HCT116 (cell line): Measurements from ENCODE around the gene GSTO2. TPM values are rescaled to one million over a fixed set of nuclear protein-coding genes. Genes with fewer than 3 reads are reported as not detected.

Experiments
- ATAC-seq: fragments of 200-7000 bp; cut with Tn5 transposase; 2 replicates; pipeline ENCODE4 v1.9.1; 2020; ENCODE audit warnings: mild to moderate bottlenecking, moderate library complexity
- BruUV-seq: library from RNA; stranded (reverse); fragments of 400-500 nt; replicated peaks from 2 replicates; lab custom pipeline; 2021; lab: Mats Ljungman, UMichigan
- CTCF ChIA-PET: fragments of 300-600 bp; sonication (Branson Sonifier 250); formaldehyde crosslinking; loops from one replicate; lab custom pipeline; 2021; ENCODE audit warnings: antibody characterized with exemption; lab: Charles Lee
- POLR2A ChIA-PET: fragments of 300-600, 350-600 bp; sonication (Branson Sonifier 250); formaldehyde crosslinking; loops from one replicate; lab custom pipeline; 2021; ENCODE audit warnings: antibody characterized with exemption; lab: Charles Lee
- RAD21 ChIA-PET, 2 experiments: fragments of 300-600 bp; sonication (Branson Sonifier 250); formaldehyde crosslinking; loops; one replicate each; lab custom pipeline; 2023; ENCODE audit warnings: low total read pairs in 2 of 2; ENCODE audit not compliant: uncharacterized antibody in 2 of 2, unreplicated experiment in 2 of 2, low non-redundant PET in 1 of 2; lab: Charles Lee
- DNase-seq: peaks from one replicate; pipeline ENCODE4 v3.0.0-alpha.2; 2010; ENCODE audit warnings: low read depth, low spot score
- H2AFZ ChIP-seq: fragments of 200-600 bp; shearing (Covaris generic), sonication (generic); 2 replicates; pipeline ENCODE4 v1.6.1; 2017; ENCODE audit warnings: low read depth, mixed run types, mixed read lengths, antibody characterized with exemption, low read length; ENCODE audit not compliant: poor library complexity, severe bottlenecking
- H3K27ac ChIP-seq: 2 replicates; pipeline ENCODE4 v1.5.1; 2012; ENCODE audit warnings: low read depth, low read length
- H3K27me3 ChIP-seq: fragments of 200-600 bp; sonication (generic); 2 replicates; pipeline ENCODE4 v1.6.1; 2016; ENCODE audit warnings: mixed run types, low read length, mixed read lengths; ENCODE audit not compliant: insufficient read depth
- H3K36me3 ChIP-seq, 2 experiments: fragments of 200-500 bp in 1 of 2; fragments of 200-600 bp in 1 of 2; sonication (Bioruptor generic) in 1 of 2; sonication (generic) in 1 of 2; 2 replicates each; pipeline versions ENCODE4 v1.5.1 to v1.6.1; 2014 to 2016; ENCODE audit warnings: low read length in 2 of 2, inconsistent platforms in 1 of 2, mixed read lengths in 1 of 2, mixed run types in 1 of 2; ENCODE audit not compliant: insufficient read depth in 2 of 2, control insufficient read depth in 1 of 2
- H3K4me1 ChIP-seq, 2 experiments: fragments of 200-600 bp in 1 of 2; sonication (generic) in 1 of 2; 2 replicates each; pipeline versions ENCODE4 v1.5.1 to v1.6.1; 2012 to 2017; ENCODE audit warnings: low read length in 2 of 2, inconsistent platforms in 1 of 2, mild to moderate bottlenecking in 1 of 2, mixed read lengths in 1 of 2, mixed run types in 1 of 2, moderate library complexity in 1 of 2; ENCODE audit not compliant: insufficient read depth in 2 of 2, control insufficient read depth in 1 of 2
- H3K4me2 ChIP-seq: fragments of 200-600 bp; sonication (generic); 2 replicates; pipeline ENCODE4 v1.6.1; 2017; ENCODE audit warnings: mixed run types, low read length, mixed read lengths
- H3K4me3 ChIP-seq, 2 experiments: fragments of 200-600 bp in 1 of 2; sonication (generic) in 1 of 2; replicated peaks in 1 of 2; 2 replicates each; pipeline ENCODE4 v1.5.1; 2011 to 2016; ENCODE audit warnings: low read length in 2 of 2, control low read depth in 1 of 2, low read depth in 1 of 2, mild to moderate bottlenecking in 1 of 2, mixed read lengths in 1 of 2, mixed run types in 1 of 2
- H3K79me2 ChIP-seq: fragments of 200-600 bp; sonication (generic); 2 replicates; pipeline ENCODE4 v1.6.1; 2017; ENCODE audit warnings: mild to moderate bottlenecking, mixed run types, low read length, moderate library complexity, mixed read lengths; ENCODE audit not compliant: insufficient read depth
- H3K9ac ChIP-seq: fragments of 200-600 bp; sonication (generic); 2 replicates; pipeline ENCODE4 v1.6.1; 2016; ENCODE audit warnings: low read length, mixed read lengths
- H3K9me2 ChIP-seq: fragments of 200-600 bp; sonication (generic), shearing (Covaris generic); 2 replicates; pipeline ENCODE4 v1.6.1; 2017; ENCODE audit warnings: mixed run types, mild to moderate bottlenecking, moderate library complexity; ENCODE audit not compliant: insufficient read depth
- H3K9me3 ChIP-seq, 2 experiments: fragments of 200-500 bp in 1 of 2; fragments of 200-600 bp in 1 of 2; sonication (Bioruptor generic) in 1 of 2; sonication (generic) in 1 of 2; 2 replicates each; pipeline ENCODE4 v1.6.1; 2014 to 2017; ENCODE audit warnings: low read length in 2 of 2, mixed read lengths in 2 of 2, inconsistent platforms in 1 of 2, low read depth in 1 of 2, mild to moderate bottlenecking in 1 of 2, mixed run types in 1 of 2, moderate library complexity in 1 of 2; ENCODE audit not compliant: control insufficient read depth in 1 of 2, insufficient read depth in 1 of 2
- H4K20me1 ChIP-seq: fragments of 200-600 bp; sonication (generic), shearing (Covaris generic); 2 replicates; pipeline ENCODE4 v1.6.1; 2017; ENCODE audit warnings: mixed run types, mild to moderate bottlenecking, moderate library complexity; ENCODE audit not compliant: insufficient read depth
- ATF3 ChIP-seq: IDR thresholded peaks from 2 replicates; pipeline ENCODE4 v1.6.1; 2012
- CTCF ChIP-seq, 3 experiments: fragments of 200-600 bp in 1 of 3; sonication (generic) in 1 of 3; IDR thresholded peaks in 2 of 3; conservative IDR thresholded peaks in 1 of 3; 2 replicates each; pipeline ENCODE4 v1.5.1; 2012 to 2017; ENCODE audit warnings: low read depth in 2 of 3, low read length in 2 of 3, antibody characterized with exemption in 1 of 3, borderline replicate concordance in 1 of 3, control low read depth in 1 of 3, mild to moderate bottlenecking in 1 of 3, mixed read lengths in 1 of 3, mixed run types in 1 of 3, moderate library complexity in 1 of 3; ENCODE audit not compliant: insufficient read depth in 1 of 3
- EGR1 ChIP-seq: IDR thresholded peaks from 2 replicates; pipeline ENCODE4 v1.6.1; 2012; ENCODE audit warnings: low read depth
- EZH2phosphoT487 ChIP-seq: fragments of 200-600 bp; IDR thresholded peaks from 2 replicates; pipeline ENCODE4 v1.6.1; 2018; ENCODE audit warnings: antibody characterized with exemption, borderline replicate concordance
- FOSL1 ChIP-seq: IDR thresholded peaks from 2 replicates; pipeline ENCODE4 v1.6.1; 2012; ENCODE audit warnings: low read depth
- RAD21 ChIP-seq: IDR thresholded peaks from 2 replicates; pipeline ENCODE4 v1.6.1; 2012; ENCODE audit warnings: low read depth, mild to moderate bottlenecking
- SRF ChIP-seq: IDR thresholded peaks from 2 replicates; pipeline ENCODE4 v1.6.1; 2012; ENCODE audit warnings: low read depth
- TCF7L2 ChIP-seq: IDR thresholded peaks from 2 replicates; pipeline ENCODE4 v1.7.0; 2011; ENCODE audit warnings: borderline replicate concordance, inconsistent platforms; ENCODE audit not compliant: insufficient read depth, insufficient read length; ENCODE audit errors: extremely low read depth
- YY1 ChIP-seq: IDR thresholded peaks from 2 replicates; pipeline ENCODE4 v1.6.1; 2011; ENCODE audit warnings: low read length, low read depth, moderate library complexity, mild to moderate bottlenecking; ENCODE audit not compliant: insufficient replicate concordance; ENCODE audit errors: extremely low read depth
- ZBTB33 ChIP-seq: IDR thresholded peaks from 2 replicates; pipeline ENCODE4 v1.6.1; 2011; ENCODE audit warnings: mild to moderate bottlenecking, low read length, moderate library complexity; ENCODE audit not compliant: insufficient replicate concordance; ENCODE audit errors: extremely low read depth
- ZFX ChIP-seq: fragments of 450-650 bp; IDR thresholded peaks from 2 replicates; pipeline ENCODE4 v1.6.1; 2017
- intact Hi-C: fragments of 100-400 bp; cut with micrococcal nuclease; formaldehyde crosslinking; loops from 2 replicates; pipeline ENCODE4 v1.10.0; 2022
- total RNA-seq: library from RNA; stranded (reverse); gene quantifications from one replicate; pipeline ENCODE4 v1.2.1, GENCODE V29; 2021; ENCODE audit not compliant: unreplicated experiment

GSTO2 gene
- total RNA-seq, 1 experiment from 2014 or later: 115 TPM

- Histone ChIP-seq H3K36me3 (no peaks in the 10 kb centered on the region), H3K4me3 (peak overlapping the region; percentile 76 to 95), H3K27ac (peak overlapping the region; percentile 85), H3K9me2 (no peaks in the 10 kb centered on the region)
- peak; percentile 1; the same call in 1 of the 2 replicates for TF ChIP-seq ZFX
- TF ChIP-seq YY1: no peak
- TF ChIP-seq RAD21: no peak
- TF ChIP-seq ZBTB33: no peak
- TF ChIP-seq, all 23 proteins: peak for 1
- H3K27me3 ChIP-seq: no peaks in the 10 kb centered on the region
- ChIA-PET POLR2A (interaction anchor here (1.0 to 2.2 kb wide), 3 partner anchors 8 to 65 kb away, joined by 3 to 8 read pairs (median 4); partner anchors contain the start of gene CFAP58), RAD21 (interaction anchor here in 1 of 2 experiments (1.5 kb wide), 1 partner anchor 34 kb away, joined by 7 read pairs; no protein-coding TSS in a partner anchor), CTCF (interaction anchor here (0.8 to 2.8 kb wide), 4 partner anchors 12 to 65 kb away, joined by 3 to 21 read pairs (median 4); partner anchors contain the start of gene CFAP58)
- ATAC-seq (no peak; the same call in 1 of the 2 replicates), DNase-seq (no peak)
- no peaks in the 10 kb centered on the region for H4K20me1 ChIP-seq
- intact Hi-C loops: loop anchor here (2.0 to 10.0 kb wide), 2 partner anchors 13 to 445 kb away; partner anchors contain the start of gene CFAP58
- H3K4me1 ChIP-seq: peaks cover 35 to 48% of the 10 kb centered on the region in 2 experiments
- peak overlapping the region; percentile 68 for H3K9ac ChIP-seq
- H3K79me2 ChIP-seq: peaks cover 35% of the 10 kb centered on the region
- BruUV-seq: no TSS peak
- peak overlapping the region; percentile 94 for H2AFZ ChIP-seq
- H3K9me3 ChIP-seq: no peaks in the 10 kb centered on the region
- peak overlapping the region; percentile 84 for H3K4me2 ChIP-seq
Measured at GRCh38 chr10:104339469-104340110, 70.6 kb downstream of the GSTO2 start.

- Histone ChIP-seq H3K4me2 (peak overlapping the region; percentile 84), H3K9ac (no peak overlapping the region), H3K4me3 (peak overlapping the region in 1 of 2 experiments; percentile 95; a peak in 1 of 4 replicates), H2AFZ (peak overlapping the region; percentile 94), H3K79me2 (peaks cover 29% of the 10 kb centered on the region), H4K20me1 (no peaks in the 10 kb centered on the region), H3K27ac (no peak overlapping the region), H3K4me1 (peaks cover 32 to 43% of the 10 kb centered on the region in 2 experiments), H3K27me3 (no peaks in the 10 kb centered on the region), H3K36me3 (no peaks in the 10 kb centered on the region), H3K9me3 (no peaks in the 10 kb centered on the region), H3K9me2 (no peaks in the 10 kb centered on the region)
- TF ChIP-seq EGR1 (no peak), SRF (no peak), RAD21 (no peak), FOSL1 (no peak), EZH2phosphoT487 (no peak), ATF3 (no peak), TCF7L2 (no peak), CTCF (IDR thresholded peaks at IDR 0.05 in 2 of 3, conservative IDR thresholded peaks at IDR 0.05 in 1 of 3; ENCODE audit: borderline replicate concordance in 1 of 3, insufficient read depth in 1 of 3, low read depth in 2 of 3, low read length in 2 of 3) (no peak)
- no peak for DNase-seq
- intact Hi-C loops: no loop called here
- ATAC-seq: peak; percentile 37; the same call in 1 of the 2 replicates
- BruUV-seq: no TSS peak
- RAD21 ChIA-PET: no interaction called here
- POLR2A ChIA-PET: interaction anchor here (1.0 to 1.6 kb wide), 2 partner anchors 9 to 65 kb away, joined by 3 to 4 read pairs; no protein-coding TSS in a partner anchor
- CTCF ChIA-PET: interaction anchor here (0.8 to 2.8 kb wide), 4 partner anchors 11 to 65 kb away, joined by 3 to 21 read pairs (median 4); partner anchors contain the start of gene CFAP58
Measured at GRCh38 chr10:104340111-104340526, 71.1 kb downstream of the GSTO2 start.
